IMR-90 (cell line): ENCODE results near the gene KRT7. TPM values are rescaled to one million over a fixed set of nuclear protein-coding genes. Genes with fewer than 3 reads are reported as not detected.

Source experiments
- ATAC-seq: fragments of 200-7000 bp; cut with Tn5 transposase; 2 replicates; pipeline ENCODE4 v1.9.1; 2020; ENCODE audit warnings: low read depth, mild to moderate bottlenecking, moderate library complexity
- BruUV-seq: library from RNA; stranded (reverse); fragments of 400-500 nt; replicated peaks from 2 replicates; lab custom pipeline; 2021; lab: Mats Ljungman, UMichigan
- CTCF ChIA-PET: fragments of 300-600 bp; formaldehyde crosslinking; extraction: SDS; loops from one replicate; lab custom pipeline; 2021; ENCODE audit warnings: antibody characterized with exemption; lab: Yijun Ruan, JAX
- POLR2A ChIA-PET: fragments of 300-600 bp; sonication (Branson Sonifier 250); formaldehyde crosslinking; loops from one replicate; lab custom pipeline; 2022; ENCODE audit warnings: antibody characterized with exemption; ENCODE audit not compliant: unreplicated experiment; lab: Charles Lee
- DNase-seq: peaks from one replicate; pipeline ENCODE4 v3.0.0; 2013
- H2AFZ ChIP-seq: replicated peaks from 2 replicates; pipeline ENCODE3; 2013; ENCODE audit warnings: low read length, mild to moderate bottlenecking; ENCODE audit not compliant: poor library complexity
- H2AK5ac ChIP-seq: 2 replicates; pipeline ENCODE4 v1.6.1; 2013; ENCODE audit warnings: low read depth, low read length, inconsistent platforms
- H2AK9ac ChIP-seq: replicated peaks from 2 replicates; pipeline ENCODE3; 2013; ENCODE audit warnings: mild to moderate bottlenecking, low read depth, low read length, moderate library complexity; ENCODE audit not compliant: poor library complexity
- H2BK120ac ChIP-seq: 2 replicates; pipeline ENCODE4 v1.6.1; 2013; ENCODE audit warnings: low read depth, low read length, inconsistent platforms
- H2BK15ac ChIP-seq: 3 replicates; pipeline ENCODE4 v1.6.1; 2013; ENCODE audit warnings: low read depth, low read length, inconsistent platforms
- H2BK20ac ChIP-seq: 2 replicates; pipeline ENCODE4 v1.6.1; 2013; ENCODE audit warnings: low read depth, mild to moderate bottlenecking, inconsistent platforms, low read length, moderate library complexity
- H2BK5ac ChIP-seq: 2 replicates; pipeline ENCODE4 v1.6.1; 2013; ENCODE audit warnings: mild to moderate bottlenecking, low read depth, low read length, inconsistent platforms; ENCODE audit not compliant: poor library complexity, severe bottlenecking
- H3K14ac ChIP-seq: replicated peaks from 2 replicates; pipeline ENCODE4 v1.6.1; 2013; ENCODE audit warnings: low read depth, low read length, inconsistent platforms
- H3K18ac ChIP-seq: 2 replicates; pipeline ENCODE4 v1.6.1; 2013; ENCODE audit warnings: low read depth, low read length, control low read depth
- H3K23ac ChIP-seq: 2 replicates; pipeline ENCODE4 v1.6.1; 2013; ENCODE audit warnings: low read depth, low read length, inconsistent platforms
- H3K27ac ChIP-seq: 2 replicates; pipeline ENCODE4 v1.5.1; 2013; ENCODE audit warnings: mild to moderate bottlenecking, control low read depth, low read length; ENCODE audit not compliant: insufficient read depth
- H3K27me3 ChIP-seq: 2 replicates; pipeline ENCODE4 v1.6.1; 2013; ENCODE audit warnings: low read length; ENCODE audit not compliant: control insufficient read depth, insufficient read depth
- H3K36me3 ChIP-seq: 2 replicates; pipeline ENCODE4 v1.6.1; 2013; ENCODE audit warnings: low read length, mixed read lengths; ENCODE audit not compliant: control insufficient read depth, insufficient read depth
- H3K4ac ChIP-seq: 2 replicates; pipeline ENCODE4 v1.6.1; 2013; ENCODE audit warnings: low read depth, low read length, inconsistent platforms
- H3K4me1 ChIP-seq: 2 replicates; pipeline ENCODE4 v1.6.1; 2013; ENCODE audit warnings: low read length, mixed read lengths; ENCODE audit not compliant: control insufficient read depth, insufficient read depth
- H3K4me2 ChIP-seq: 2 replicates; pipeline ENCODE4 v1.6.1; 2013; ENCODE audit warnings: low read depth, mild to moderate bottlenecking, control low read depth, low read length, moderate library complexity
- H3K4me3 ChIP-seq: 2 replicates; pipeline ENCODE4 v1.5.1; 2013; ENCODE audit warnings: low read depth, mild to moderate bottlenecking, control low read depth, low read length, moderate library complexity; ENCODE audit not compliant: insufficient read depth
- H3K56ac ChIP-seq: 2 replicates; pipeline ENCODE4 v1.6.1; 2013; ENCODE audit warnings: low read length, inconsistent platforms; ENCODE audit not compliant: insufficient read depth; ENCODE audit errors: extremely low read depth
- H3K79me1 ChIP-seq, 2 experiments: 2 replicates each; pipeline ENCODE4 v1.6.1; 2013; ENCODE audit warnings: low read length in 2 of 2, inconsistent platforms in 1 of 2, low read depth in 1 of 2
- H3K9ac ChIP-seq: 2 replicates; pipeline ENCODE4 v1.6.1; 2013; ENCODE audit warnings: low read depth, low read length, control low read depth
- H3K9me1 ChIP-seq: 2 replicates; pipeline ENCODE4 v1.6.1; 2013; ENCODE audit warnings: low read length, inconsistent platforms; ENCODE audit not compliant: insufficient read depth
- H3K9me3 ChIP-seq: 2 replicates; pipeline ENCODE4 v1.6.1; 2013; ENCODE audit warnings: low read length; ENCODE audit not compliant: control insufficient read depth, insufficient read depth
- H4K20me1 ChIP-seq: 2 replicates; pipeline ENCODE4 v1.6.1; 2013; ENCODE audit warnings: low read length, inconsistent platforms; ENCODE audit not compliant: insufficient read depth
- H4K5ac ChIP-seq: 2 replicates; pipeline ENCODE4 v1.6.1; 2013; ENCODE audit warnings: mild to moderate bottlenecking, low read depth, low read length, control low read depth
- H4K8ac ChIP-seq, 2 experiments: 2 replicates each; pipeline ENCODE4 v1.6.1; 2013; ENCODE audit warnings: low read depth in 2 of 2, low read length in 2 of 2, control low read depth in 1 of 2, inconsistent platforms in 1 of 2
- H4K91ac ChIP-seq: 2 replicates; pipeline ENCODE4 v1.6.1; 2013; ENCODE audit warnings: low read depth, low read length, inconsistent platforms; ENCODE audit not compliant: insufficient read depth
- CEBPB ChIP-seq: IDR thresholded peaks from 2 replicates; pipeline ENCODE4 v1.6.1; 2012; ENCODE audit warnings: low read depth, low read length, improper control_type of control experiment
- ELK1 ChIP-seq: fragments of 150-350 bp; IDR thresholded peaks from 2 replicates; pipeline ENCODE4 v1.6.1; 2016; ENCODE audit warnings: low read depth, mild to moderate bottlenecking, low read length, moderate library complexity, borderline replicate concordance
- FOS ChIP-seq: fragments of 150-350 bp; IDR thresholded peaks from 2 replicates; pipeline ENCODE4 v1.6.1; 2016; ENCODE audit warnings: low read depth, low read length
- MAFK ChIP-seq: IDR thresholded peaks from 2 replicates; pipeline ENCODE4 v1.6.1; 2012; ENCODE audit warnings: low read depth, low read length, improper control_type of control experiment
- NFE2L2 ChIP-seq: fragments of 150-350 bp; IDR thresholded peaks from 2 replicates; pipeline ENCODE4 v1.6.1; 2016; ENCODE audit warnings: low read depth, mild to moderate bottlenecking, low read length
- POLR2A ChIP-seq: IDR thresholded peaks from 2 replicates; pipeline ENCODE4 v1.6.1; 2012; ENCODE audit warnings: mild to moderate bottlenecking, low read depth, low read length
- RFX5 ChIP-seq: IDR thresholded peaks from 2 replicates; pipeline ENCODE4 v1.8.0; 2012; ENCODE audit warnings: low read depth, mild to moderate bottlenecking, low read length, moderate library complexity
- SMC3 ChIP-seq: fragments of 150-350 bp; IDR thresholded peaks from 2 replicates; pipeline ENCODE4 v1.6.1; 2016; ENCODE audit warnings: low read depth, mild to moderate bottlenecking, antibody characterized with exemption, low read length, moderate library complexity
- WGBS, 2 experiments: methylation state at CpG; one replicate each; pipeline versions ENCODE4 v1.1.5 to v1.1.7; 2013; ENCODE audit warnings: missing lambda C conversion rate in 2 of 2; ENCODE audit not compliant: insufficient read length in 1 of 2; ENCODE audit errors: extremely low coverage in 2 of 2; 5-methylcytosine and 5-hydroxymethylcytosine counted together
- dilution Hi-C: fragments of 300-500 bp; cut with HindIII; formaldehyde crosslinking; loops from one replicate; pipeline ENCODE4 v1.14.3; 2018; ENCODE audit warnings: low sequenced_read_pairs; ENCODE audit not compliant: unreplicated experiment
- in situ Hi-C: fragments of 300-500 bp; cut with MboI; formaldehyde crosslinking; loops from 3 replicates; pipeline ENCODE4 v1.14.3; 2019; ENCODE audit warnings: low sequenced_read_pairs, inconsistent platforms, mixed read lengths
- intact Hi-C: fragments of 100-400 bp; cut with micrococcal nuclease; formaldehyde crosslinking; loops from 2 replicates; pipeline ENCODE4 v1.10.0; 2022
- polyA plus RNA-seq, 3 experiments: library from polyadenylated mRNA; depleted of rRNA; stranded (reverse); fragments of >200 nt; gene quantifications; 2 replicates each; pipeline ENCODE4 v1.2.3, GENCODE V29; 2012; ENCODE audit warnings: low replicate concordance in 1 of 3
- total RNA-seq: library from RNA; depleted of rRNA; stranded (reverse); fragments of >200 nt; gene quantifications from 2 replicates; pipeline ENCODE4 v1.2.3, GENCODE V29; 2012
- TF ChIP-seq, protein P1 (sequence below): fragments of 150-350 bp; IDR thresholded peaks from 2 replicates; pipeline ENCODE4 v1.6.1; 2017; ENCODE audit warnings: mild to moderate bottlenecking, antibody characterized with exemption, low read length, low read depth

Gene KRT7
- total and polyA plus RNA-seq, 2 of the 4 experiments (the other 2 are of a cell fraction): 0.54 to 1.7 TPM

DNA sequence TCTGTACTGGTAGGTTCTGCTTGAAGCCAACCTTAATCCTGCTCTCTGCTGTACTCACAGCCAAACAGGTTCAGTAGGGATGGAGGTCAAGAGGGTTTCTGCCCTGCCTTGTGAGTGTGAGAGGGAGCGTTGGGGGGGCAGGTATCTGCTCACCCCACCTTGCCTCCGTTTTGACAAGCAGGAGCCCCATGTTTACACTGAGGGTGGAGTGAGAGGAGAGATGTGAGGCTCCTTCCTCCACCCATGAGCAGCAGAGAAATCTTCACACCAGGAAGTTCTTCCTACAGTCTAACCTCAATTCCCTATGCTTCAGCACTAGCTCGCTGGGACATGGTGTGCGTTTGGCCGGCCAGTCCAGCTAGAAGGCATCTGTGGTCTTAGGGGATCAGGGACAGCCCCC is 45.4 kb upstream of the KRT7 start:
- H3K18ac ChIP-seq: peak overlapping the region; percentile 53
- H4K8ac ChIP-seq: peak overlapping the region; percentile 92 to 97; a peak in 3 of 4 replicates
- H4K20me1 ChIP-seq: no peaks in the 10 kb centered on the region
- no TSS peak for BruUV-seq
- TF ChIP-seq FOS: no peak
- TF ChIP-seq POLR2A: no peak
- TF ChIP-seq CEBPB: no peak
- no peak for TF ChIP-seq NFE2L2
- TF ChIP-seq, protein P1, sequence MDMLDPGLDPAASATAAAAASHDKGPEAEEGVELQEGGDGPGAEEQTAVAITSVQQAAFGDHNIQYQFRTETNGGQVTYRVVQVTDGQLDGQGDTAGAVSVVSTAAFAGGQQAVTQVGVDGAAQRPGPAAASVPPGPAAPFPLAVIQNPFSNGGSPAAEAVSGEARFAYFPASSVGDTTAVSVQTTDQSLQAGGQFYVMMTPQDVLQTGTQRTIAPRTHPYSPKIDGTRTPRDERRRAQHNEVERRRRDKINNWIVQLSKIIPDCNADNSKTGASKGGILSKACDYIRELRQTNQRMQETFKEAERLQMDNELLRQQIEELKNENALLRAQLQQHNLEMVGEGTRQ: no peak
- no peak for TF ChIP-seq MAFK
- TF ChIP-seq SMC3: no peak
- no peak for TF ChIP-seq ELK1
- no peak for TF ChIP-seq RFX5
- H2AK5ac ChIP-seq: peak overlapping the region; percentile 79
- peak overlapping the region; percentile 100 for H2BK120ac ChIP-seq
- peak overlapping the region; percentile 93 for H3K14ac ChIP-seq
- intact Hi-C loops (no loop called here), in situ Hi-C loops (no loop called here), dilution Hi-C loops (no loop called here)
- peaks cover 65% of the 10 kb centered on the region for H3K4me1 ChIP-seq
- no peaks in the 10 kb centered on the region for H3K36me3 ChIP-seq
- H2AFZ ChIP-seq: peak overlapping the region; percentile 76
- H3K79me1 ChIP-seq: peaks cover 0 to 71% of the 10 kb centered on the region in 2 experiments; a peak in 3 of 4 replicates
- peak overlapping the region; percentile 99 for H3K4ac ChIP-seq
- H4K91ac ChIP-seq: peak overlapping the region; percentile 99
- H2BK5ac ChIP-seq: peak overlapping the region; percentile 99
- DNase-seq (no peak), ATAC-seq (no peak)
- H3K4me3 ChIP-seq: no peak overlapping the region
- CTCF ChIA-PET: interaction anchor here (1.6 kb wide), 1 partner anchor 15 kb away, joined by 3 read pairs; no protein-coding TSS in a partner anchor
- no peaks in the 10 kb centered on the region for H3K9me3 ChIP-seq
- peak overlapping the region; percentile 26 for H3K23ac ChIP-seq
- no peak overlapping the region for H3K9ac ChIP-seq
- H2AK9ac ChIP-seq: peak overlapping the region; percentile 94
- peak overlapping the region; percentile 72 for H2BK15ac ChIP-seq
- peak overlapping the region; percentile 99 for H2BK20ac ChIP-seq
- H3K4me2 ChIP-seq: no peak overlapping the region
- peak overlapping the region; percentile 64 for H4K5ac ChIP-seq
- H3K56ac ChIP-seq: peak overlapping the region; percentile 30; the same call in 1 of the 2 replicates
- H3K9me1 ChIP-seq: peaks cover 68% of the 10 kb centered on the region
- peak overlapping the region; percentile 5 for H3K27ac ChIP-seq
- no CpG with 5 or more reads among the region's 5 CpGs for WGBS, 2 experiments
- H3K27me3 ChIP-seq: no peaks in the 10 kb centered on the region
- POLR2A ChIA-PET: no interaction called here
